NB4 (cell line): ENCODE results near the gene WDTC1.

Source experiments
- CTCF ChIP-seq: IDR thresholded peaks from one replicate; pipeline ENCODE4 v1.5.1; 2012; ENCODE audit warnings: low read depth, low read length
- MAX ChIP-seq: IDR thresholded peaks from 2 replicates; pipeline ENCODE4 v1.6.1; 2011; ENCODE audit warnings: low read depth, low read length
- POLR2A ChIP-seq: IDR thresholded peaks from 2 replicates; pipeline ENCODE4 v1.6.1; 2011; ENCODE audit warnings: mild to moderate bottlenecking; ENCODE audit not compliant: insufficient read length; ENCODE audit errors: extremely low read depth

GRCh38 chr1:27201295-27201694, 33.1 kb upstream of the WDTC1 start:
- TF ChIP-seq CTCF (no peak), POLR2A (no peak), MAX (no peak)
